Keratinocyte (primary cell): ENCODE measurements around the gene GPR39.

Experiments
- EZH2 ChIP-seq: IDR thresholded peaks from one replicate; pipeline ENCODE4 v1.6.1; 2012; ENCODE audit warnings: inconsistent platforms, mild to moderate bottlenecking, low read length, moderate library complexity
- TF ChIP-seq, protein P1 (sequence below), 3 experiments: IDR thresholded peaks in 1 of 3; conservative IDR thresholded peaks in 1 of 3; optimal IDR thresholded peaks in 1 of 3; 2 replicates in 2 of 3; 3 replicates in 1 of 3; pipeline versions ENCODE3 to v1.5.1; 2011; ENCODE audit warnings: low read length in 3 of 3, mild to moderate bottlenecking in 3 of 3, moderate library complexity in 2 of 3, control low read depth in 1 of 3, inconsistent platforms in 1 of 3; ENCODE audit not compliant: insufficient read depth in 2 of 3; ENCODE audit errors: extremely low read depth in 1 of 3

DNA sequence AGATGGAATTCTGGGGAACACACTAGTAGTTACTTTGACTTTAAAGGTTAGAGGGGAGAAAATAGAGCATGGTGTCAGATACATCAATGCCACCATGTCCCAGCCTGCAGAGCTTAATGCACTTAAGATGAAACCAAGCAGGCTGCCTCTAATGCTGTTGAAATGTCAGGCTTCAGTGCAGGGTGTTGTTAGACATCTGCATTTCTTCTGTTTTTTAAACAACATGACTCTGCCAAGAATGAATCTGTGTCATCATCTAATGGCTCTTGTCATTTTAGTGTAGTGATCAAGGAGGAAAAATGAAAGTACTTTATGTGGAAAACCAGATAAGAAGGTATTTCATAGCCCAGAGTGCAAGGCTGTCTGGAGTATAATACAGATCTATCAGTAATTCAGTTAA, 223.5 kb downstream of the GPR39 start:
- TF ChIP-seq, protein P1, sequence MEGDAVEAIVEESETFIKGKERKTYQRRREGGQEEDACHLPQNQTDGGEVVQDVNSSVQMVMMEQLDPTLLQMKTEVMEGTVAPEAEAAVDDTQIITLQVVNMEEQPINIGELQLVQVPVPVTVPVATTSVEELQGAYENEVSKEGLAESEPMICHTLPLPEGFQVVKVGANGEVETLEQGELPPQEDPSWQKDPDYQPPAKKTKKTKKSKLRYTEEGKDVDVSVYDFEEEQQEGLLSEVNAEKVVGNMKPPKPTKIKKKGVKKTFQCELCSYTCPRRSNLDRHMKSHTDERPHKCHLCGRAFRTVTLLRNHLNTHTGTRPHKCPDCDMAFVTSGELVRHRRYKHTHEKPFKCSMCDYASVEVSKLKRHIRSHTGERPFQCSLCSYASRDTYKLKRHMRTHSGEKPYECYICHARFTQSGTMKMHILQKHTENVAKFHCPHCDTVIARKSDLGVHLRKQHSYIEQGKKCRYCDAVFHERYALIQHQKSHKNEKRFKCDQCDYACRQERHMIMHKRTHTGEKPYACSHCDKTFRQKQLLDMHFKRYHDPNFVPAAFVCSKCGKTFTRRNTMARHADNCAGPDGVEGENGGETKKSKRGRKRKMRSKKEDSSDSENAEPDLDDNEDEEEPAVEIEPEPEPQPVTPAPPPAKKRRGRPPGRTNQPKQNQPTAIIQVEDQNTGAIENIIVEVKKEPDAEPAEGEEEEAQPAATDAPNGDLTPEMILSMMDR (optimal IDR thresholded peaks at IDR 0.05 in 1 of 3, IDR thresholded peaks at IDR 0.05 in 1 of 3, conservative IDR thresholded peaks at IDR 0.05 in 1 of 3; ENCODE audit: extremely low read depth in 1 of 3, insufficient read depth in 2 of 3, low read length in 3 of 3): no peak
- no peak for TF ChIP-seq EZH2
